GM21529 (cell line): Measurements from ENCODE around the gene GPN1.
"Not testable (repeated sequence)": the region's sequence is repeated elsewhere in the genome, so short reads cannot be mapped to it uniquely, and the experiment has no call there.

Experiments used
- ATAC-seq: cut with Tn5 transposase; IDR thresholded peaks from one replicate; pipeline ENCODE4 v1.9.1; 2021; ENCODE audit not compliant: unreplicated experiment

Gene GPN1

DNA sequence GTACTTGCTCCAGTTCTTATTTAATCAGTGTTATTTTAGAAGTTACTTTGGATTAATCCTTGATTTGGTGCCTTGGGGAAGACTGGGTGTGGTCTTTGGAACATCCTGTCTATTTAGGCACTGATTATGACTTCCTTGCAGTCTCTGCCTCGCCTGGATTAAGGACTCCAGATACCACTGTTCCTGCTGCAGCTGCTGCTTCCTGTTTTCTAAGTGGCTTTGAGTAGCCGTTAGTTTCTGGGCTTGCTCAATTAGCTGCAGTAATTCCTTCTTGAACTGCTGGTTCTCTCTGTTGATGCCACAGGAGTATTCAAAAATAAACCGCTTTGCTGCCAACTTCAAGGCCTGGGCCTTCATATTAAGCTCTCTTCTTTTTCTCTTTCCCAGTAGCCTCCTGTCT lies 1.9 kb upstream of the GPN1 start:
- ATAC-seq = not testable (repeated sequence)

DNA sequence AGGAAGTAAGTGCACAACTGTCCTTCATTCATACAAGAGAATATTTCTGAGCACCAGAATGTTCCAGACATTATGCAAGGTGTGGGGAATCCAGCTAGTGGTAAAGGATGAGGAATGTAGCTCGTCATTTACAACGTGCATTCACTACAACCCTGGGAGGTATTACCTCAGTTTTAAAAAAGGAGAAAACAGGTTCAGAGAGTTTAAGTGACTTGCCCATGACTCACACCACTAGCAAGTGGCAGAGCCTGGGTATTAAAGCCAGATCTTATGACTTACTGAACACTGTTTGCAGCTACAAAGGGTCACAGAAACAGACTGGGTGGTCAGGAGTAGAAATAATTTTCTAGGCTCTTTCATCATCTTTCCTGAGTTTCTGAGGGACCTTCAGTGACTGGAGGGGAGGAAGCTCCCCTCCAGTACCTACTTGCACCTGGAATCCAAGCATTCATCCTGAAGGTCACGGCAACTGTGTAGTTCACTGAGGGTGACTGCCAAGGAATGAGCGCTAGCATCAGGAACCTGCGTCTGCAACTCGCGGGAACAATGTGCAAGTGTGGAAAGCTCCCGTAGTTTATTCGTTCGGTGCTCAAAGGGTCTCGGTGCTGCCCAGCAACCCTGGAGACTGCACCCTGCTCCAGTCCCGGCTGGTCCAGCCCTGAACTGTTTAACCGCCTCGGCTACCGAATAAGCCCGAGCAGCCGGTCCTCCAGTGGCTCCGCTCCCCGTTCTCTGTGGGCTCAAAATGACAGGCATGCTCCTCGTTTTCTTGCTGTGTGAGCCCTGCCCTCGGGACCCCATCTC lies 685 bp upstream of the GPN1 start:
- ATAC-seq = peak; percentile 27

DNA sequence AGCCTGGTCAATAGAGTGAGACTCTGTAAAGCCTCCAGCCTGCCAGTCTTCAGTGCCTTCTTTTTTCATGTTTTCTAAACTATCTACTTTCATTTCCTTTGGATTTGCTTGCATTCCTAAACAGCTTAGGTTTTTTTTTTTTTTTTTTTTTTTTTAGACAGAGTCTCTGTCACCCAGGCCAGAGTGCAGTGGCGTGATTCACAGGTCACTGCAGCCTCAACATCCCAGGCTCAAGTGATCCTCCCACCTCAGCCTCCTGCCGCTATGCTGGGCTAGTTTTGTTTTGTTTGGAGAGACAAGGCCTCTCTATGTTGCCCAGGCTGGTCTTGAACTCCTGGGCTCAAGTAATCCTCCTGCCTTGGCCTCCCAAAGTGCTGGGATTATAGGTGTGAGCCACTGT lies 1.4 kb downstream of the GPN1 start:
- ATAC-seq = not testable (repeated sequence)

DNA sequence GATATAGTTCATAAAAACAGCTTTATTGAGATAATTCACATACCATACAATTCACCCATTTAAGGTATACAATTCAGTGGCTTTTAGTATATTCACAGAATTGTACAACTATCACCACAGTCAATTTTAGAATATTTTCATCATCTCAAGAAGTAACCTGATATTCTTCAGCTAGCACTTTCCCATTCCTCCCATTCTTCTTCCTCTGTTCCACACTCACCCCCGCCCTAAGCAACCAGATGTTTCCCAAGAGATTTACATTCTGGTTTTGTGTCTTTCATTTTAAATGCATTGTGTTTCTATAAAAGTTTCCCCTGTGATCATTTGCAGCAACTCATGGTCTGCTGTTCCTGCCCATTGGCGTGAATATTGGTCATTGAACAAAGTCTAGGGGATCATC lies 5.4 kb downstream of the GPN1 start:
- no peak for ATAC-seq

DNA sequence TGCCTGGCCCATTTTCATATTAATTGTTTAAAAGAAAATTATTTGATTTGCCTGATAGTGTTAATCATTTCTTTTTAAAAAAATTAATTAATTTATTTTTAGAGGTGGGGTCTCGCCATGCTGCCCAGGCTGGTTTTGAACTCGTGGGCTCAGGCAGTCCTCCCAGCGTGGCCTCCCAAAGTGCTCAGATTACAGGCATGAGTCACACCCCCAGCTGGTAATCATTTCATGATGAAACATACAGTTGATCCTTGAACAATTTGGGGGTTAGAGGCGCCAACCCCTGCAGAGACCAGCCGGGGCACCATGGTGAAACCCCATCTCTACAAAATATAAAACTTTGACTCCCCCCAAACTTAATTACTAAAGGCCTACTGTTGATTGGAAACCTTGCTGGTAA lies 7.9 kb downstream of the GPN1 start:
- ATAC-seq = no peak

DNA sequence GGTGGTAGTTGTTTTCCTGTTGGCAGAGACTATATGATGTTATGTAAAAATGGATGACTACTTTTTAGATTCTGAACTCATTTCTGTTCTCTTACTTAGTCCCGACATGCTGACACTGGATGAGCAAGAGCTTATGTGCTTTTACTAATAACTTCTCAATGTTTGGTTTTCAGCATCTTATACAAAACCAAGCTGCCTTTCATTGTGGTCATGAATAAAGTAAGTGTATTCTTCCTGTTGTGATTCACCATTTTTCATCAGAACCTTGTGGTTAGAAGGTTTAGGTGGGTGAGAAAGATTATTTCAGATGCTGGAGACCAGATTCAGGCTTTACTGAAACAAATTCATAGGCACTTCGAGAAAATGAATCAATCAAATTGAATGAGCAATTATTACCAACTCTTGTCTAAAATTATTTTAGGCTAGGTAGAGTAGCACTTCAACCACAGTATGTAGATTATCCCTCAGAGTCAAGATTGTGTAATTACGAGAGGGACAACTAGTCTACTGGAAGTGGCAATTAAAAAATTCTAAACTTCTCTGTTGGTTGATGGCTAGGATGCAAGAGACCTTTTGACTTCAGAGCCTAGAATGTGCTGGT lies 9.3 kb downstream of the GPN1 start:
- ATAC-seq = no peak

DNA sequence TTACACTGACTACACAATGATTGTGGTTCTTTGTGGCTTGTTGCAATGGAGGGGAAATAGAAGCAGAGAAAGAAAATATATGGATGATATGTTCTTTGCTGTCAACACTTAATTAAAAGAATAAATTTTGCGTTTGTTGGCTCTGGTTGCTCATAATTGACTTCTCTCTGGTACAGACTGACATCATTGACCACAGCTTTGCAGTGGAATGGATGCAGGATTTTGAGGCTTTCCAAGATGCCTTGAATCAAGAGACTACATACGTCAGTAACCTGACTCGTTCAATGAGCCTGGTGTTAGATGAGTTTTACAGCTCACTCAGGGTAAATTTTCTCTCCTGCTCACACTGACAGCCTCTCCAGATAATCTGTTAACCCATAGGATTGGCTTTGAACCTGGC lies 9.9 kb downstream of the GPN1 start:
- ATAC-seq = no peak

DNA sequence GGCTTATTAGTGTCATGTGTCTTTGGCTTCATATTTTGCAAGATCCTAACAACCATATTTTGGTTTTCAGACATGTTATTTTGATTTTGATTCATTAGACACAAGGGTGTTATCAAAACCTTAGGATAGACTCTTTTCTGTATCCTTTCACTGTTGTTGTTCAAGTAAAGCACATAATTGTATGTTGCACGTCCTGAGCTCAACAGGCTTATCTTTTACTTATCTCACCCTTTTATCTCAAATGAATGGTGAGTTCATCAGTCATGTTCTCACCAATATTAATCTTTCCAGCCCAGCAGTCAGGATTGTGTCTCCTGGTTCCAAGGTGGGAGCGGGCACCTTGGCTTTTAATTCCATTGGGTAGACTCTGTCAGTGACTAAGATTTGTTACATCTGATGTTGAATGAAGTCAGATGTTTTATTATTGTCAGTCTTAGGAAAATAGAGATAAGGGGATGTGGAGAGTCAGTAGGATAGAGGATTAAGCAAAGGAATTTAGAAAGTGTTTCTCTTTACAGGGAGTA lies 11.9 kb downstream of the GPN1 start:
- no peak for ATAC-seq

DNA sequence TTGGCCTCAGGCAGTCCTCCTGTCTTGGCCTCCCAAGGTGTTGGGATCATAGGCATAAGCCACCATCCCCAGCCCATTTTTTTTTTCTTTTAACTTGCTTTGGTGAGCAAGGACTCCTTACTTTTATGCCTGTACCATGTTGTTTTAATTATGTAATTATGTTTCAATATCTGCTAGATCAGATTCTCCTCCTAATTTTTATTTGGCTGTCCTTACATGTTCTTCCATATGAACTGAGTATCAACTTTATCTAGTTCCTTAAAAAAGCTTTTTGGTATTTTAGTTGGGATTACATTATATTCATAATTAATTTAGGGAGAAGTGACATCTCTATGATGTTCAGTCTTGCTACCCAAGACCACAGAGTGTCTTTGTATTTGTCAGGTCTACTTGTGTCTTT lies 16.3 kb downstream of the GPN1 start:
- ATAC-seq = no peak

DNA sequence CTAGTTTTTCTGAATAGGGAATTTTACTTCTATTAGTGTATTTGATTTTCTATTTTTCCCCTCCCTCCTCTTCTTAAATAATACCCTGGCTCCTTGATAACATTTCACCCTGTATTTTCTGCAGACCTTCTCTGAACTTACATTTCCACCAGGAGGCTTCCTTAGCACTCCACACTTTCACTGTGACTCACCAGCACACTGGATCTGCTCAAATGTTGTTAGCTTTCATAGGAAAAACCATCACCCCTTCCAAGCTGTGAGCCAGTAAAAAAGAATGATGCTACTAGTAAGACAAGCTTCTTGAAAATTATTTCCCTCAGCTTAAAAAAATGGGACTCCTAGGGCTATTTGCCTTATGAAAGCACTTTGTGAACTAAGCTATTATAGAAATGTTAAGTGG lies 18.4 kb downstream of the GPN1 start:
- no peak for ATAC-seq

DNA sequence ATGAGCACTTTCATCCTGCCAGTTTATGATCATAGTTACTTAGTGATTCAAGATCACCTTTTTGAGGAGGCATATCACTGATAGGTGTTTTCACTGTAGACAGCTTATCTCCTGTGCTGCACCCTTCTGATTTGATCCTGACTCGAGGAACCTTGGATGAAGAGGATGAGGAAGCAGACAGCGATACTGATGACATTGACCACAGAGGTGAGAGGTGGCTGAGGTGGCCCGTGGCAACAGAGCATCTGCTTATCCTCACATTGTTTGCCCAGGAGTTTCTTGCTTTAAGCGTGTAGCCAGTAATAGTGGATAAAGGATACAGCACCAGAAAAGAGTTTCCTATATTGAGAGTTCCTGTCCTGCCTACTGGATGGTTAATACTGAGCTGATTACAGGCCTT lies 18.9 kb downstream of the GPN1 start:
- ATAC-seq = no peak

DNA sequence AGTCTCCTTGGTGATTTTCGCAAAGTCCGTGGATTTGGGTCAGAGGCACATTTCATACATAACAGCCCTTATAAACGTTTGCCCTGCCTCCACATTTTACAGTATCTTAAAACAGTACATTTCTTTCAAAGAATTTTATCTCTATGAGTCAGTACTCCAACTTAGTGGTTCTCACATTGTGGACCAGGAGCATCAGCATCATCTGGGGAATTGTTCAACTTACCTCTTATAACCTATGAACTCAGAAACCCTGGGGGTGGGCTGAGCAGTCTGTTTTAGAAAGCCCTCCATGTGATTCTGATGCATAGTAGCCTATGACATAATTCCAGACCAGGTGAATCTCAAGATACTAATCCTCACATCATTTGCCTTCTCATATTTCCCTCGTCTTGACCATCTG lies 22.2 kb downstream of the GPN1 start:
- ATAC-seq = no peak

DNA sequence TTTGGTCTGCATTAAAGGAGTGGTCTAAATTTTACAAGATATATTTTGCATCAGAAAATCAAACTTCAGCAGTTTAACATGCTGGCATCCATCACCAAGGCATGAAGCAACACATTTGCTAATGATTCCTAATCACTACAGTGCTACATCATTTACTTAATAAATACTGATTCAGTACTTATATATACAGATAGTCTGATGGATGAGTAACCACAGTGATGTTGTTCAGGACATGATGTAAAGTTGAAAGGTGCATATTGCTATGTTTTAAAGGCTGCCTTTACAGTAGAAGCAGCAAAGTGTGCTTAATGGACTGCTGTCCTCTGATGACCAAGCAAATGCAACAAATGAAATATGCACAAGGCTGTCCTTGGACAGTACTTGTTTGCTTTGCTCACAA lies 23.5 kb downstream of the GPN1 start:
- ATAC-seq = no peak

DNA sequence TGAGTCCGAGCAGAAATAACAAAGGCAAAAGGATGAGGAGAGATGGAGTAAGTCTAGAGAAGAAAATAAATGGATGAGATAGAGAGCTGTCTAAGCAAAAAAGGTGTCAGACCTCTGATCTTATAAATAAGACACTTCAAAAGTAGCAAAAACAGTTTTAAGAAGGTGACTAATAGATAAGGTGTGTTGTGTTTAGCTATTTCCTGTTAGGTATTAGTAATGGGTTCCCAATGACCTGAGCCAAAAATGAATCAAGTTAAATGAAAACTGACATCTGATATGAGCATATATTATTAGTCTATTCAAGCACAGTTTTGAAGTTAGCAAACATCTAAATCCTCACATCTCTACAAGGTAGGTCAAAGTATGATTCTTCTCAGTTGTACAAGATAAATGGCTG lies 23.9 kb downstream of the GPN1 start:
- ATAC-seq = no peak

DNA sequence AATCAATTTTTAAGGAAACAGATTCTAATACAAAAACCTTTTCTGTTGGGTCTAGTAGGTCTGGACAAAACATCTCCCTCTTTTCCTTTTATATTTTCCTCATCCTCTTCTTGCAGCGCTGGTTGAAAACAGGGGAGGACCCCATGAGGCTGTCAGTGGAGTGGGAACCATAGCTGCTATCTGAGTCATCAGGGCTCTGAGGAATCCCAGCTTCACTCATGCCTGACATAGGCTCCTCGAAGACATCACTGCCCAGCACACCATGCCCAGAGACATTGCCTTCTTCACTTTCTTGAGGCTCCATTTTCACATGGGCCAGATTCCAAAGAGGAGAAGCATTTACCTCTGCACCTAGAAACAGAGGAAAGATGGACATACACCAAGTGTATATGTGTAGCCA lies 24.5 kb downstream of the GPN1 start:
- ATAC-seq = no peak

DNA sequence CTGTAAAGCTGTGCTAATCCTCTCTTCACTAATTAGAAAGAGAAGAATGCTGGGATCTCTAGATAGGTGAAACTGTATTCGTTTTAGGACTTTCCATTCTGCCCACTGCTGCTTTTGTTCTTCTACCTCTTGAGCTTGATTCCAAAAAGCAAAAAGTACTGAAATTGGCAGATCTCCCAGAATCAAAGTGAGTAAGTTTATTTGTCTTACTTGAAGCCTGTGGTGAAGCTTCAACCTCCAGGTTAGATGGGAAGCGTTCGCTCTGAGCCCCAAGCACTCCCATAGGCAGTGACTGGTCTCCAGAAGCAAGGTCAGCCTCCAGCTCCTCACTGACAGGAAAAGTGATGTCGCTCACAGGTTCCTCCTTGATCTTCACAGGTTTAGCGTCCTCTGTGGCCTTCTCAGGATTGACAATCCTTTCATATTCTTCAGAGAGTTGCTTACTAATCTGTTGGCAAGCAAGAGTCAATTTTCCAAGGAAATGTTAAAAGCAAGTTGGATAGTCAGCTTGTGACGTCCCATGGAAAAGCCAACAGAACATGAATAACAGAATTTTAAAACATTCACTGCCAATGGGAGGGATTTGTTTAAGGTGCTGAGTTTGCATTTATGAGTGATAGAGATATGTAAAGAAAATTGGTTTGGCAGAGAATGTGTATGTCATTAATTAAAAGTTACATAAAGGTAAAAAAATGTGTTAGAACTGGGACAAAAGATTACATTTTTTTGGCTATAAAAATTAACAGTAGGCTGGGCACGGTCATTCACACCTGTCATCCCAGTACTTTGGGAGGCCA lies 26.5 kb downstream of the GPN1 start:
- no peak for ATAC-seq

DNA sequence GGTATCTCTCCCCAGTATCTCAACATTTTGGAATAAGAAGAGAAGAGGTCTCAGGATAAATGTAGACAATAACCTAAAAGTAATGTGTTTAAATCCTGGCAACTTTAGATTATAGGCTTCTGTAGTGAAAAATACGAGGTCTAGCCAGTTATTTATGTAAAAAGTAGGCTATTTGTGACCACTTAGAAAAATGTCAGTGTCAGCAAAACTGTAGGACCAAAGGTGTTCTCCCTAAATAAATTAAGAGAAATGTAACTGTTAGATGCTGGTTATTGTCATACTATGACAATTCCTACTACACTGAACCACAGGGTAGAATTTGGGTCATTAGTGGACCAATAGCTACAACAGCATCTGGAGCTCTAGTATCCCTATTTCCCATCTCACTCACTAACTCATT lies 32.5 kb downstream of the GPN1 start:
- no peak for ATAC-seq

DNA sequence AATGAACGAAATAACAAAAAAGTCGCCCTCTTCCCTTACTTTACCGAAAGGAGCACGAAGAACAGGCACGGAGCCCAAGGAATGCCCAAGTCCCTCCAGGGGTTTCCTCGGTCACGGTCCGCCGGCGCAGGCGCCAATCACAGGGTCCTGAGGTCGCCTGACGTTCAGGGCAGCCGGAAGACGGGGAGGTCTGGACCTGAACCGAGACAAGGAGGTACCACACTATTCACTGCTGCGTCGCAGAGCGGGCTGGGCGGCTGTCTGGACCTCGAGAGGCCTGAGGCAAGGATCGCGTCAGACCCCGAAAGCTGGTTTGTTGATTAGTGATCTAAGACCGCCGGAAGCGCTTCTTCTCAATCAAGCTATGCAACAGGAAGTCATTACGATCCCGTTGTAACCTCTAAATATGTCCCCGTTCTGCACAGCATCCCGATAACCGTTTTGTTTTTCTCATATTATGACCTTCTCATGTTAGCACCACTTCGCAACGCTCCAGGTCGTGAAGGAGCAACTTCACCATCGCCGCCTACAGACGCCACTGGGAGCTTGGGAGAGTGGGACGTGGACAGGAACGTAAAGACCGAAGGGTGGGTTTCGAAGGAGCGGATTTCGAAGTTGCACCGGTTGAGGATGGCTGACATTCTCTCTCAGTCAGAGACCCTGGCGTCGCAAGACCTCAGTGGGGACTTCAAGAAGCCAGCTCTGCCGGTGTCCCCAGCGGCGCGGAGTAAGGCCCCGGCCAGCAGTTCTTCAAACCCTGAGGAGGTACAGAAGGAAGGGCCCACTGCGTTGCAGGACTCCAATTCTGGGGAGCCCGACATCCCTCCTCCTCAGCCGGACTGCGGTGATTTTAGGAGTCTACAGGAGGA lies 34.7 kb downstream of the GPN1 start, which contains the start of the genes SLC4A1AP and SUPT7L:
TSS of gene SLC4A1AP (plus strand) at position 605 of the 869 bp plus-strand sequence. CDS start at position 631, 26 bp downstream.
TSS of gene SUPT7L (minus strand) at position 330 of the 869 bp plus-strand sequence. CDS start 1,422 bp downstream, outside the sequence.
- ATAC-seq = peak; percentile 74

DNA sequence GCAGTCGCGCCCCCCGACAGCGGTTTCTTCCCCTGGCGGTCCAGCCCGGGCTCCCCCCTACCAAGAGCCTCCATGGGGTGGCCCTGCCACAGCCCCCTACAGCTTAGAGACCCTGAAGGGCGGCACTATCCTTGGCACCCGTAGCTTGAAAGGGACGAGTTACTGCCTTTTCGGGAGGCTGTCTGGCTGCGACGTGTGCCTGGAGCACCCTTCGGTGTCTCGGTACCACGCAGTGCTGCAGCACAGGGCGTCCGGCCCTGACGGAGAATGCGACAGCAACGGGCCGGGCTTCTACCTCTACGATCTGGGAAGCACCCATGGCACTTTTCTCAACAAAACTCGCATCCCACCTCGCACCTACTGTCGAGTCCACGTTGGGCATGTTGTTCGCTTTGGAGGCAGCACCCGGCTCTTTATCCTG lies 35.3 kb downstream of the GPN1 start:
- ATAC-seq = peak; percentile 14

DNA sequence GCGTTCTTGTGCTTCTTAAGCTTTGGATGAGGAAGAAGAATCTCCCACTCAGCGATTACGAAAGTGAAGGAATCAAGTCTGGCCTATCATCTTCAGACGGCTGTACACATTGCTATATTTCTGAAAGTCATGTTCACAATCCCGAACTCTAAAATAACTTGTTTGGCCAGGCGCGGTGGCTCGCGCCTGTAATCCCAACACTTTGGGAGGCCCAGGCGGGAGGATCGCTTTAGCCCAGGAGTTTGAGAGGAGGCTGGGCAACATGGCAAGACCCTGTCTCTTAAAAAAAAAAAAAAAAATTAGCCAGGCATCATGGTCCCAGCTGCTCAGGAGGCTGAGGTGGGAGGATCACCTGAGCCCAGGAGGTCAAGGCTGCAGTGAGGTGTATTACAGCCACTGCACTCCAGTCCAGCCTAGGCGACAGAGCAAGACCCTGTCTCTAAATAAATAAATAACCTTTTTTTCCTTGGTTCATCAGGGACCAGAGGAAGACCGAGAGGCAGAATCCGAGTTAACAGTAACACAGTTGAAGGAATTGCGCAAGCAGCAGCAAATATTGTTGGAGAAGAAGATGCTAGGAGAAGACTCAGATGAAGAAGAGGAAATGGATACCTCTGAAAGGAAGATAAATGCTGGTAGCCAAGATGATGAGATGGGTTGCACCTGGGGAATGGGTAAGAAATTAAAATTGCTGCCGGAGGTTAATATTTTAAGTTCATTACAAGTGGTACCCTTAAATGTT lies 35.9 kb downstream of the GPN1 start:
- no peak for ATAC-seq
